Activated naive CD4-positive, alpha-beta T cell treated with anti-CD3 and anti-CD28 coated beads, Interleukin-2, amount 50 U/mL, for 72 hours (primary cell): Measurements from ENCODE around the gene CYBB. TPM values are rescaled to one million over a fixed set of nuclear protein-coding genes. Genes with fewer than 3 reads are reported as not detected.

Experiments
- ATAC-seq, 2 donors: fragments of 150-1000 bp; cut with Tn5 transposase; 2 replicates each; pipeline ENCODE4 v1.10.0; 2021; ENCODE audit warnings: mild to moderate bottlenecking in 2 of 2, moderate library complexity in 2 of 2
- DNase-seq, 2 donors: peaks; one replicate each; pipeline ENCODE4 v3.0.0; 2021 to 2022; ENCODE audit warnings: low spot score in 2 of 2
- H3K27ac Mint-ChIP-seq, 2 donors: one replicate each; pipeline ENCODE4 v1.8.0; 2022; ENCODE audit warnings: mild to moderate bottlenecking in 2 of 2, mixed read lengths in 2 of 2
- H3K36me3 Mint-ChIP-seq, 2 donors: one replicate each; pipeline ENCODE4 v1.8.0; 2022; ENCODE audit warnings: mixed read lengths in 2 of 2
- H3K9me3 Mint-ChIP-seq, 2 donors: one replicate each; pipeline ENCODE4 v1.8.0; 2022; ENCODE audit warnings: mixed read lengths in 2 of 2
- total RNA-seq, 2 donors: library from RNA; stranded (reverse); gene quantifications; one replicate each; pipeline ENCODE4 v1.2.3, GENCODE V29; 2022

CYBB gene
- total RNA-seq, 2 donors from 2014 or later: 0.06 TPM; not detected in 1

GRCh38 chrX:37854148-37854547 lies 74.3 kb downstream of the CYBB start:
- ATAC-seq (no peak), DNase-seq (no peak)
- H3K9me3 Mint-ChIP-seq: no peaks in the 10 kb centered on the region
- peaks cover 0 to 5% of the 10 kb centered on the region in 2 donors for H3K36me3 Mint-ChIP-seq
- H3K27ac Mint-ChIP-seq: no peak overlapping the region

DNA sequence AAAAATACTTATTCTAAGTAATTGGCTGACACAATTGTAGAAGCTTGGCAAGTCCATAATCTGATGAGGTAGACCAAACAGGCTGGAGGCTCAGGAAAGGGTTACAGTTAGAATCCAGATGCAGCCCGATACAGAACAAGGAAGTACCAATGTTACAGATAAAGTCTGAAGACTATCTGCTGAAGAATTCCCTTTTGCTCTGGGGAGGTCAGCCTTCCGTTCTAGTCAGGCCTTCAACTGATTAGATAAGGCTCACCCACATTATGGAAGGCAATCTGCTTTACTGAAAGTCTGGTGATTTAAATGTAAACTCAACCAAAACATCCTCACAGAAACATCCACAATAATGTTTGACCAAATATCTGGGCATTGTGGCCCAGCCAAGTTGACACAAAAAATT lies 74.9 kb downstream of the CYBB start:
- Mint-ChIP-seq H3K36me3 (peaks cover 0 to under 1% of the 10 kb centered on the region in 2 donors), H3K9me3 (no peaks in the 10 kb centered on the region), H3K27ac (no peak overlapping the region)
- DNase-seq (no peak), ATAC-seq (no peak)

DNA sequence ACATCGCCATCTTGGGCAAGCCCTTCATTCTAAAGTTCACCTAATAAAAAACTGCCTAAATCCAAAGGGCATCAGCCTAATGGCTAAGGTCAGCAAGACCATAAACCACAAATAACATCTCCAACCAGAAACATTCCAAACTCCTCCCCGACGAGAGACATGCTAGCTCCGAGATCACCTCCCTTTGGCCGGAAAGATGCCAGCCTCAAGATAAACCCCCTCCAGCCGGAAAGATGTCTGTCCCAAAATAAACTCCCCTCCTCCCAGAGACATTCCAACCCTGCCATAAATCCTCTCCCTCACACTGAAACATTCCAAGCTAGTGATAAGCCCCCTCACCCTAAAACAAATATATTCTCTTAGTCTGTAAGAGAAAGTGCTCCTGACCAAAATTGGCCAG lies 80.9 kb downstream of the CYBB start:
- DNase-seq: no peak
- Mint-ChIP-seq H3K36me3 (no peaks in the 10 kb centered on the region), H3K9me3 (no peaks in the 10 kb centered on the region), H3K27ac (no peak overlapping the region)
- ATAC-seq: no peak

- H3K36me3 Mint-ChIP-seq: peaks cover 0 to 7% of the 10 kb centered on the region in 2 donors
- no peak for ATAC-seq
- H3K9me3 Mint-ChIP-seq: peaks cover 0 to 3% of the 10 kb centered on the region in 2 donors
- DNase-seq: no peak
- no peak overlapping the region for H3K27ac Mint-ChIP-seq
These were observed 83.0 kb downstream of the CYBB start for GRCh38 chrX:37862851-37863250.

Other genes starting within 250 kb of the CYBB start
- gene LANCL3, start 208.4 kb upstream of the CYBB start, total RNA-seq: under 1 TPM; 0.02 to 0.53 TPM
- under 1 TPM in 1 of 2 donors, not detected in 1; 0.04 TPM for gene XK, start 94.3 kb upstream of the CYBB start, total RNA-seq
- gene DYNLT3, start 67.5 kb downstream of the CYBB start, total RNA-seq: 10 to 100 TPM in 1 of 2 donors, 1 to 10 TPM in 1; 8.1 to 20.5 TPM
- not detected for gene SYTL5, start 226.5 kb downstream of the CYBB start, total RNA-seq